Measurements from ENCODE around the gene TMEM187.

The TMEM187 gene

GRCh38 chrX:153935326-153935851, 37.2 kb upstream of the TMEM187 start:
- no peak for DNase-seq (ENCODE audit: low spot score)

- DNase-seq (ENCODE audit: low spot score) = no peak
These were observed 35.5 kb upstream of the TMEM187 start for GRCh38 chrX:153937056-153937455.

DNA sequence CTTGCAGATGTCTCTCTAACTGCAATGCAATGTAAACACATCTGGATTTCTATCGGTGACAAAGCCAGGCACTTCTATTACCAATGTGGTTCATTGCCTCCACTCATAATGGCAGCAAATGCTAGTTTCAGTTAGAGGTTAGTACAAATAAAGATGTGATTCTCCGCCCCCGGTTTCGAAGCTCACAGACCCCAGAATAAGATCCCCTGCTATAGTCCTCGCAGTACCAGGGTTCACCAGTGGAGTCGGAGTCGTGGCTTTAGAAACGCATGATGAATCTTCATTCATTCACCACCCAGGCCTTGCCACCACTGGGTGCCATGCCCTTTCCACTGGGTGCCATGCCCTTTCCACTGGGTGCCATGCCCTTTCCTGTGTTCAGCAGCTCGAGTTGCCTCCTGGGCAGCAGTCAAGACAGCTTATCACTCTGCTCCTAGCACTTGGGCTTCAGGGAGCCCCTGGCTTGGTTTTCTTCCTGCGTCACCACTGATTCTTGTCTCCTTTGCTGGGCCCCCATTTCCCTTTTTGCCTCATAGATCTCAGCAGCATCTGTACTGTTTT, 34.2 kb upstream of the TMEM187 start:
- DNase-seq (ENCODE audit: low spot score) = no peak

DNA sequence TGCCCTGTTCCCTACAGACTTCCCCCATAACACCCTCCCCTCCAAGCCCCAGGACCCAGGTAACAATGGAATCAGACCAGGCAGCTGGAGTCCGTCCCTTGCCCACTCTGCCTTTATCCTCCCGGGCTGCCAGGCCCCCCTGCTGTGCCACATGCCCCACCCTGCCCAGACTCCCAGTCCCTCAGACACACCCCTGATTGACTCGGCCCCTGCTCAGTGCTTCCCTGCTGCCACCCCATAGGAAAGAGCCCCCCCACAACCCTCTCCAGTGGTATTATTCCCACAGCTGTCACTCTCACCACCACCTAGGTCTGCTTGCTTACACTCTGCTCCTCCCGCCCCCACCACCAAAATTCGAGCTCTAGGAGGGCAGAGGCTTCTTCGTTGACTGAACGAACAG, 33.0 kb upstream of the TMEM187 start:
- DNase-seq (ENCODE audit: low spot score) = no peak

- no peak for DNase-seq (ENCODE audit: low spot score)
These were observed 31.0 kb upstream of the TMEM187 start for GRCh38 chrX:153941336-153942252.

DNA sequence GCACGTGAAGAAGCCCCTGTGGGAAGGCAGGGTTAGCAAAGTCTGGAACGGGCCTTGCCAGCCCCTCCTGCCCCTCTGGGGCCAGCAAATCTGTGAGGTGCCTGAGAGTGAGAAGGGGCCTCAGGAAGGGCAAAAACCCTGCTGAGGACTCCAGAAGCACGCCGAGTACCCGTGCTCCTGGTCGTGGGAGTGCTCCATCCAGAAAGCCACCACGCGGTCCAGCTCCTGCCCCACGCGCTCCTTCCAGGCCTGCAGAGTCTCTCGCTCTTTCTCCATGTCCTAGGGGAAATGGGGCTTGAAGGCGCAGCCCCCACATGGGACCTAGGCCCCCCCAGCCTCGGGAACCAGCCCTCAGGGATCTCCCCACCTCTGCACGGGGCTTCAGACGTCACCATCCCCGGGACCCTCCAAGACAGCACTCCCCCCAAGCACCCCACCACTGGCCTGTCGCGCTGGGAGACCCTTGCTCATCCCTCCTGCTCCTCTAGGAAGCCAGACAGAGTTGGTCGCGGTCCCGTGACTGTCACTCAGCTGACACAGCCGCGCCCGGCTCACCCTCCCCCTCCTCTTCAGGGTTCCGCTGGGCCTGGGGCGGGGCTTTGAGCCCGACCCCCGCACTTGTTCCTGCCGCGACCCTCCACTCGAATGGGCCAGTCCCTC, 28.3 kb upstream of the TMEM187 start, which contains the start of gene RENBP:
RENBP (minus strand) TSS at position 504 of the 660 bp plus-strand sequence; CDS start at position 471, 33 bp downstream.
- no peak for DNase-seq (ENCODE audit: low spot score)

- DNase-seq (ENCODE audit: low spot score) = no peak
These were observed 27.8 kb upstream of the TMEM187 start for GRCh38 chrX:153944800-153945150.

- no peak for DNase-seq (ENCODE audit: low spot score)
These were observed 26.3 kb upstream of the TMEM187 start for GRCh38 chrX:153945956-153946943.

DNA sequence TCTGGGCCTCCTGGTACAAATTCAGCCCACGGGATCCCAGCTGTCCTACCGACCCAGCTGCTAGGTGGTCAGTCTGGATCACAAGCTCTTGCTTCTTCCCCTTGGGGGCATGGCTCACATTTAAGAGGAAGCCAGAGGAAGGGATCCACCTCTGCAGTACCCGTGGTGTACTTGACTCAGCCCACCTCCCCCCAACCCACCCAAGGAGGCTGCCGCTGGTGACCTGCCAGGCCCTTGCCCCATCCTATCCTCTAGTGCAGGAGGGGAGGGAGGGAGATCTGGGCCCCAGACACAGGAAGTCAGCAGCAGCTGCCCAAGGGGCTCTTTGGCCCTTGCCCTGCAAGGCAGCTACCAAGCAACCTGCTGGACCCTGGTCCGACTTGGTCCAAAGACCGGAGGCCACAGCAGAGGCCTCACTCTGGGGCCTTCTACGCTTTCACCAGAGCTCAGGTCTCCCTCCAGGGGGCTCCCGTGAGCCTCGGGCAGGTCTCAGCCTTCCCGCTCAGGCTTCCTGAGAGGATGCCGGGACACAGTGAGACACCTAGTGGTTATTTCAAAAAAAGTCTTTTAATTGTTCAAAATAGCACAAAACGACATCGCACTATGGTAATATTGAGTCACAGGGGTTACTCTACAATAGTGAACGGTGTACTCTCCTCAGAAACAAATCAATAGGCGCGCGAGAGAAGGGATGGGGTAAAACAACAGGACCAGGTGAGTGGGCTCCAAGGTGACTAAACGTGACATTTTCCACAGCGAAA, 25.4 kb upstream of the TMEM187 start:
- DNase-seq (ENCODE audit: low spot score) = peak; percentile 79

DNA sequence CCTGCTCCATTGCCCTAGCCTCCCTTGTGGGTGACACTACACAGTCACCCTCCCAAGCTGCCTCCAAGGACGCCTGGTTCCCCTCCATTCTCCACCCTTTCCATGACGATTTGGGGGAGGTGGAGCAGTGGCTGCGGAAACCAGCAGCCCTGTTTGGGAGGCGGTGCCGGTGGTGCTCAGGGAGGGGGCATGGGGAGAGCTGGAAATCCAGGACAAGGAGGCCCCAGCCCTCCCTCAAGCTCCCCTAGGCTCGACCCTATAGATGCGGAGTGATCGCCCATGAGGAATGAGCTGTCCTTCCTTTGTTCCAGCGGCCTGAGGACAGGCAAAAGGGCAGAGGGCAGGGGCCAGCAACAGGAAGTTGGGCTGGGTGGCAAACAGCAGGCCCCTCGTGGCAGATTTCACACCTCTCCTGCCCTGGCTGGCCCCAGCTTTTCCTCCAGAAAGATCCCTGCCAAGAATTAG, 24.5 kb upstream of the TMEM187 start:
- DNase-seq (ENCODE audit: low spot score) = no peak

- DNase-seq (ENCODE audit: low spot score) = no peak
These were observed 23.4 kb upstream of the TMEM187 start for GRCh38 chrX:153948847-153949805.

DNA sequence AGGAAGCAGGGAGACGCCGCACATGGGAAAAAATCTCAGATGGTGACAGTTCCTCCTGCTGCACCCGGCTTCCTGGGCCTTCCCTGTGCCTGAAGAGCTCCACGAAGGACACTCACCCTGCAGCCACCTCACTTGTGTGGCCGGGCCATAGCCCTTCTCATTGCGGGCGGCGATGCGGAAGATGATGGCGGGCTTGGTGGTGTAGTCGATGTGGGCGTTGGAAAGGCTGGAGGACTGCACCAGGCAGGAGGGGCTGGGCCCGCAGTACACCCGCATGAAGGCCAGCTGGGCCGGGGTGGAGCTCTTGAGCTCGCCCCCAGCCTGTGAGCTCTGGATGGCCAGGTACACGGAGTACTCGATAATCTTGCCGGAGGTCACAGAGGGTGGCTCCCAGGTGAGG, 22.4 kb upstream of the TMEM187 start:
- DNase-seq (ENCODE audit: low spot score) = no peak

DNA sequence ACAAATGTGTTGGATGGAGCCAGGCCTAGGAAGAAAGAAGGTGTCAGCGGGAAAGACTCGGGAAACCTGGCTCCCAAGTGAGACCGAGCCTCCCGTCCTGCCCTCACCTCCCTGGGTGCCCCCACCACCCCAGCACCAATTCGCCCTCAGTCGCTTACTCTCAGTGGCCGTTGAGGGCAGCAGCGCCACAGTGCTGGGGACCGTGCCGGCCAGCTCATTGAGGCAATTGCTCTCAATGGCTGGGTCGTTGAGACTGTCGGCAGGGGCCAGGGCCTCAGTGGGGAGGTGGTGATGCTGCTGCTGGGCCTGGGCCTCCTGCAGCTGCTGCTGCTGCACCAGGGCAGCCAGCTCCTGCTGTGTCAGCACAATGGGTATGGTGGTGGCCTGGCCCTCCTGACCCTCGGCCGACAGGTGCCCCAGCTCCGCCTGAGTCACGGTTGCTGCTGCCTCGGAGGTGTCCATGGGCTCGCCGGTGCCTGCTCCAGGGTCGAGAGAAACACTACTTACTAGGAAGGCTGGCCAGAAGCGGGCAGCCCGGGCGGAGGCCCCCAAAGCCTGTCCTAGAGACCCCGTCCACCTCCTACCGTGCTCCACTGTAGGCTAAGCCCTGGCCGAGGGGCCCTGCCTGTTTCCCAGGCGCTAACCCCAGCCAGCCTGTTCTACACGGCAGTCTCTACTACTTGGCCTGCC, 20.7 kb upstream of the TMEM187 start:
- DNase-seq (ENCODE audit: low spot score) = no peak

DNA sequence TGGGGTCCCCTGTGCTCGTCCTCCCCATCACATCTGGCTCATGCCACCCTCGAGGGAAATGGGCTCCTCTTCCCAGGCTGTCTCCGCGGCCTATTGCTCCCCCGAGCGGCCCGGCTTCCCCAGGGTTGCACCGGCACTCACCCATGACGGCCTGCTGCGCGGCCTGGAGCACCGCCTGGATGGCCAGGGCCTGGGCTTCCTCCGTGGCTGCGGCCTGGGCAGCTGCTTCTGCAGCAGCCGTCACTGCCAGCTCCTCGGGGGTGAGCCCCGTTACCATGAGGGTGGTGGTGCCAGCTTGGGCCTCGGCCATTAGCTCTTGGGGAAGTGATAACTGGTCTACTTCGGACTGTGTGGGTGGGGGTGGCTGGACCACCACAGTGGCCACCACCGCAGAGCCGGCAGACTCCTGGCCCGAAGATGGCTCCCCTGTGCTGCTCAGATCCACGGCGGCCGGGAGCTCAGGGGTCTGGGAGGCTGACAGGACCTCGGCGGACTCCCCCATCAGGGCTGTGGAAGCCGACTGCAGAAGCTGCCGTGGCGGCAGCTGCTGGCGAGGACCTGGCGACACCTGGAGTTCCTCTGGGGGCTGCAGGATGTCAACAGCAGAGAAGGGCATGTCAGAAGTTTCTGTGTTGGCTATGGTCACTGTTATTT, 20.1 kb upstream of the TMEM187 start:
- DNase-seq (ENCODE audit: low spot score) = no peak

DNA sequence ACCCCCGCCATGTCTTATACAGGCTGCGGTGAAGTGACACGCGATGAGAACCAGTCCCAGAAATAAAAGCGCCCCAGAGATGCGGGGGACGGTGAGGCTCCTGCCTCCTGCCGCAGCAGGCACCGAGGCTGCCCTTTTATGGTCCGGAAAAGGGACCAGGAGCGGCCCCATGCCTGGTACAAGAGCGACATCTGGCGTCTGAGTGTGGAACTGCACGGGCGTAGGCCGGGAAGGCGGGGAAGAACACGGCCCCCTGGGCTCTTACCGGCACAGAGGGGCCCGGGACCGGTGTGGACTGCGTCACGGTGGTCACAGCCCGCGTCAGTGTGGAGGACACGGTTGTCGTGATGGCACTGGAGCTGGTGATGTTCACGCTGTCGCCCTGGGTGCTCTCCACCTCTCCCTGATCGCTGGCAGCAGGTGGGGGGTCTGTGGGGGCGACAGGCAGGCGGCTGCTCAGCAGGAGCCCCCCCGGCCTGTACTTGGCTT, 19.2 kb upstream of the TMEM187 start:
- DNase-seq (ENCODE audit: low spot score) = peak; percentile 50

- no peak for DNase-seq (ENCODE audit: low spot score)
These were observed 18.5 kb upstream of the TMEM187 start for GRCh38 chrX:153953892-153954557.

DNA sequence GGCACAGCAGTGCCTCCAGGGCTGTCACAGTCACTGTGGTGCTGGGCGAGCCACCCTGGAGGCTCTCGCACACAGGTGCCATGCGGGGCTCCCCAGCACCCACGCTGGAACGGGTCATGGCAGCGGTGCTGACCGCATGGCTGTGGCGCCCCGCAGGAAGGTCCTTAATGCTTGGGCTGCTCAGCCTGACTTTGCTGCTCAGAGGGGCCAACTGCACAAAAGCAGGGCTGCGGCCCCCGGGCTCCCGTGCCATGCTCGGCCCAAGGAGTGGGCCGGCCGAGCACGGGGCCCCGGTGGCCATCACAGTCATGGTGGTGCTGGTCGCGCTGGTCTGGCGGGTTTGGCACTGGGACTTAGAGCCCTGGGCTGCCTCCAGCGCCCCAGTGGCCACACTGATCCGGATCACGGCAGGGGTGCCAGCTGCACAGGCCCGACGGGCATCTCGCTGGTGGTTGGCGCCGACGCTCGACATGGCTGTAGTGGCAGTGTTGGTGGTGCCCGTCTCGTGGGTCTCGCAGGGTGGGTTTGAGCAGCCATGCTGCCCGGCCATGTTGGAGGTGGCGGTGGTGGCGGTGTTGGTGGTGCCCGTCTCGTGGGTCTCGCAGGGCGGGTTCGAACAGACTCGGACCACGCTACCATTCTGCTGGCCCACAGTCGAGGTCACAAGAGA, 17.9 kb upstream of the TMEM187 start:
- no peak for DNase-seq (ENCODE audit: low spot score)
